Stomach (tissue), 4 donors: ENCODE data around the gene COX17.

Experiments used
- EP300 ChIP-seq: sonication (generic); formaldehyde crosslinking; IDR thresholded peaks from one replicate; pipeline ENCODE4 v1.6.1; 2017; ENCODE audit warnings: antibody characterized with exemption
- POLR2A ChIP-seq, 4 donors: fragments of 450-650 bp; IDR thresholded peaks; one replicate each; pipeline ENCODE4 v1.6.1; 2016; ENCODE audit warnings: antibody characterized with exemption in 4 of 4, control low read depth in 2 of 4, mild to moderate bottlenecking in 1 of 4, moderate library complexity in 1 of 4
- POLR2AphosphoS5 ChIP-seq, 3 donors: sonication (generic); formaldehyde crosslinking; IDR thresholded peaks; one replicate each; pipeline ENCODE4 v1.6.1; 2016; ENCODE audit warnings: antibody characterized with exemption in 3 of 3
- TF ChIP-seq, protein P1 (sequence below), 7 experiments: fragments of 450-650 bp in 4 of 7; fragments of 200-600 bp in 3 of 7; sonication (generic) in 3 of 7; IDR thresholded peaks; one replicate each; pipeline ENCODE4 v1.5.1; 2016 to 2019; ENCODE audit warnings: antibody characterized with exemption in 7 of 7, control low read depth in 2 of 7, mild to moderate bottlenecking in 1 of 7

DNA sequence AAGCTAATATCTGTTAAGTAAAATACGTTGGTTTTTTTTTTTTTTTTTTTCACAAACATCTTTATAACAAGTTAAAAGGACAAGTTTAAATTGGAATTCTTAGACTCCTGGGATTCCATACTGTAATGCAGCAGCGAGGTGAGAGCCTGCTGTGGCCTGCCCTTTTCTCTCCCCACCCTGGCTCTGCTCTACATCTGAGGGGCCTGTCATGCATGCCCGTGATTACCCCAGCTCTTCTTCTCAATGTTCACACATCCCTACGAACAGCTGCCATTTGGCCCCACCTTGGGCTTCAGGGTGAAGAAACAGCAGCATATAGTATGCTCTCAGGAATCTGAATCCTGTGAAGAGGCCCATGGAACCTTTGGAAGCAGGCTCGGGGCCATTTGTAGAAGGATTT lies 40.3 kb upstream of the COX17 start:
- TF ChIP-seq, protein P1, sequence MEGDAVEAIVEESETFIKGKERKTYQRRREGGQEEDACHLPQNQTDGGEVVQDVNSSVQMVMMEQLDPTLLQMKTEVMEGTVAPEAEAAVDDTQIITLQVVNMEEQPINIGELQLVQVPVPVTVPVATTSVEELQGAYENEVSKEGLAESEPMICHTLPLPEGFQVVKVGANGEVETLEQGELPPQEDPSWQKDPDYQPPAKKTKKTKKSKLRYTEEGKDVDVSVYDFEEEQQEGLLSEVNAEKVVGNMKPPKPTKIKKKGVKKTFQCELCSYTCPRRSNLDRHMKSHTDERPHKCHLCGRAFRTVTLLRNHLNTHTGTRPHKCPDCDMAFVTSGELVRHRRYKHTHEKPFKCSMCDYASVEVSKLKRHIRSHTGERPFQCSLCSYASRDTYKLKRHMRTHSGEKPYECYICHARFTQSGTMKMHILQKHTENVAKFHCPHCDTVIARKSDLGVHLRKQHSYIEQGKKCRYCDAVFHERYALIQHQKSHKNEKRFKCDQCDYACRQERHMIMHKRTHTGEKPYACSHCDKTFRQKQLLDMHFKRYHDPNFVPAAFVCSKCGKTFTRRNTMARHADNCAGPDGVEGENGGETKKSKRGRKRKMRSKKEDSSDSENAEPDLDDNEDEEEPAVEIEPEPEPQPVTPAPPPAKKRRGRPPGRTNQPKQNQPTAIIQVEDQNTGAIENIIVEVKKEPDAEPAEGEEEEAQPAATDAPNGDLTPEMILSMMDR (IDR thresholded peaks at IDR 0.05) = no peak
- TF ChIP-seq POLR2A (IDR thresholded peaks at IDR 0.05) (no peak), POLR2AphosphoS5 (IDR thresholded peaks at IDR 0.05) (no peak), EP300 (no peak)
